BJ (cell line): Measurements from ENCODE around the gene DCAF10. TPM values are rescaled to one million over a fixed set of nuclear protein-coding genes. Genes with fewer than 3 reads are reported as not detected.

Experiments
- CTCF ChIA-PET: fragments of 350-600 bp; formaldehyde crosslinking; extraction: SDS; loops from one replicate; lab custom pipeline; 2021; ENCODE audit warnings: antibody characterized with exemption, inconsistent platforms; lab: Yijun Ruan, JAX
- POLR2A ChIA-PET: fragments of 300-600 bp; sonication (Branson Sonifier 250); formaldehyde crosslinking; extraction: SDS; loops from one replicate; lab custom pipeline; 2021; ENCODE audit warnings: antibody characterized with exemption; lab: Charles Lee
- DNase-seq: peaks from one replicate; pipeline ENCODE4 v3.0.0-alpha.2; 2011; ENCODE audit warnings: low read depth
- H3K27me3 ChIP-seq: 2 replicates; pipeline ENCODE4 v1.6.0; 2011; ENCODE audit warnings: low read length; ENCODE audit not compliant: control insufficient read depth, insufficient read depth
- H3K36me3 ChIP-seq: 2 replicates; pipeline ENCODE4 v1.5.1; 2011; ENCODE audit warnings: low read length; ENCODE audit not compliant: control insufficient read depth, insufficient read depth
- H3K4me3 ChIP-seq: 2 replicates; pipeline ENCODE4 v1.5.1; 2011; ENCODE audit warnings: low read depth, mild to moderate bottlenecking, control low read depth, low read length
- polyA plus RNA-seq: library from polyadenylated mRNA; depleted of rRNA; stranded (reverse); fragments of >200 nt; gene quantifications from 2 replicates; pipeline ENCODE4 v1.2.3, GENCODE V29; 2011
- TF ChIP-seq, protein P1 (sequence below): IDR thresholded peaks from 2 replicates; pipeline ENCODE4 v1.5.1; 2011; ENCODE audit warnings: low read depth, mild to moderate bottlenecking, control low read depth, inconsistent platforms, low read length, moderate library complexity; ENCODE audit not compliant: insufficient read depth

DCAF10 gene
- polyA plus RNA-seq, 1 experiment: 22.0 TPM

GRCh38 chr9:37897665-37898064 is 97.1 kb downstream of the DCAF10 start:
- ChIA-PET POLR2A (no interaction called here), CTCF (no interaction called here)
- TF ChIP-seq, protein P1, sequence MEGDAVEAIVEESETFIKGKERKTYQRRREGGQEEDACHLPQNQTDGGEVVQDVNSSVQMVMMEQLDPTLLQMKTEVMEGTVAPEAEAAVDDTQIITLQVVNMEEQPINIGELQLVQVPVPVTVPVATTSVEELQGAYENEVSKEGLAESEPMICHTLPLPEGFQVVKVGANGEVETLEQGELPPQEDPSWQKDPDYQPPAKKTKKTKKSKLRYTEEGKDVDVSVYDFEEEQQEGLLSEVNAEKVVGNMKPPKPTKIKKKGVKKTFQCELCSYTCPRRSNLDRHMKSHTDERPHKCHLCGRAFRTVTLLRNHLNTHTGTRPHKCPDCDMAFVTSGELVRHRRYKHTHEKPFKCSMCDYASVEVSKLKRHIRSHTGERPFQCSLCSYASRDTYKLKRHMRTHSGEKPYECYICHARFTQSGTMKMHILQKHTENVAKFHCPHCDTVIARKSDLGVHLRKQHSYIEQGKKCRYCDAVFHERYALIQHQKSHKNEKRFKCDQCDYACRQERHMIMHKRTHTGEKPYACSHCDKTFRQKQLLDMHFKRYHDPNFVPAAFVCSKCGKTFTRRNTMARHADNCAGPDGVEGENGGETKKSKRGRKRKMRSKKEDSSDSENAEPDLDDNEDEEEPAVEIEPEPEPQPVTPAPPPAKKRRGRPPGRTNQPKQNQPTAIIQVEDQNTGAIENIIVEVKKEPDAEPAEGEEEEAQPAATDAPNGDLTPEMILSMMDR: no peak
- no peaks in the 10 kb centered on the region for H3K27me3 ChIP-seq
- H3K36me3 ChIP-seq: peaks cover 3% of the 10 kb centered on the region
- no peak overlapping the region for H3K4me3 ChIP-seq
- no peak for DNase-seq

- ChIA-PET CTCF (interaction anchor here (0.8 to 1.0 kb wide), 3 partner anchors 18 to 261 kb away, joined by 3 to 4 read pairs (median 3); no protein-coding TSS in a partner anchor), POLR2A (interaction anchor here (0.7 kb wide), 1 partner anchor 14 kb away, joined by 25 read pairs; no protein-coding TSS in a partner anchor)
- Histone ChIP-seq H3K36me3 (peaks cover 3% of the 10 kb centered on the region), H3K4me3 (no peak overlapping the region), H3K27me3 (no peaks in the 10 kb centered on the region)
- DNase-seq: no peak
- TF ChIP-seq, protein P1: no peak
These were observed 98.4 kb downstream of the DCAF10 start for GRCh38 chr9:37899041-37899440.

DNA sequence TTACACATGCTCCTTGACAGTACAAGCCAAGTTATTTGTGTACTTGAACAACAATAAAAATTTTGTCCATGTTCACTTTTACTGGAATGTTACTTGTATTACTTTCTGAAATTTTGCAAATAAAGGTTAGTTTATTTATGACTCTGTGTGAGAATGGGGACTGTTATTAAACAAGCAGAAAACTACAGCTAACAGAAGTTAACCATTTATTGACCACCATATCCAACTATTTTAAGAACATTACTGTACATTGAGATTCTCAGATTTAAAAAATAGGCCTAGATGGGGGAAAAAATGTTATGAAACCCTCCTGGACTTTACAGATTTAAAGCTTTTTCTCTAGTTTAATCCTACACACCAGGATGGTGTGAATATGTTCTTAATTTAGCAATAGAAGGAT is 101.5 kb downstream of the DCAF10 start:
- POLR2A ChIA-PET: no interaction called here
- no peak for DNase-seq
- Histone ChIP-seq H3K4me3 (no peak overlapping the region), H3K27me3 (no peaks in the 10 kb centered on the region), H3K36me3 (no peaks in the 10 kb centered on the region)
- CTCF ChIA-PET: interaction anchor here (1.3 to 2.6 kb wide), 6 partner anchors 11 to 361 kb away, joined by 3 to 8 read pairs (median 6); no protein-coding TSS in a partner anchor
- TF ChIP-seq, protein P1: no peak

DNA sequence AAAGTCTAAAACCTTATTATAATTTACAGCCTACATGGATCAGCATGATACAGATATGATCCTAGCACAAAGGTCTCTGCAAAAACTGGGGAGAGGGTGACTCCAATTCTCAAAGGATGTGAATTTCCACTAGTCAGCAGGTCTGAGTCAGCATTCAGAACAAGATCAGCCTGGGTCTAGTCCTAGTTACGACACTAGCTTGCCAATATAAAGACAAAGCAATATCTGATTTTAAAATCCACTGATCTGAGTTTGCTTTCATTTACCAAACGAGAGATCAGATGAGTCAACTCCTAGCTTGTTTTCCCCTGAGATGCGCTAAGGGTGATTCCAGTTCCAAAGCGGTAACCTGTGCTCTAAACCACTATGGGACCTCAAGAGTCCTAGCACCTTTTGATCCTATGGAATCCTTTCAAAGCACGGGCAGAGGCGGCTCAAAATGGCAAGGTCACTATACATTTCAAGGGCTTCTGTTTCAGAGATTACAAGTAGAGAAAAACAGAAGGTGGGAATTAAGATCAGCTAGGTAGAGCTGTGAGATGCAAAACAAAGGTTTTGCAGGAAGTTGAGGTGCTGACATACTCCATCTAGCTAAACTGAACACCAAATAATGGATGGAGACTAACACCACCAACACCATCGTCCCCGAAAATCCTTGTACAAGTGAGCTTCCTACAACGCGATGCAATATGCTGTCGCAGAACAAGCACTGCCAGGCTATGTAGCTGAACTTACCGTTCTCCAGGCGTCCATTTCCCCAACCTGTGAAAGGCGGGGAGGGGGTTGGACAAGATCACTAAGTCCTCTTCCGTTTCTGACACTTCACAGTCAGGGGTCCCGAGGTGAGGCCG is 102.4 kb downstream of the DCAF10 start:
- CTCF ChIA-PET: interaction anchor here (0.7 to 3.0 kb wide), 16 partner anchors 9 to 504 kb away, joined by 3 to 15 read pairs (median 4); partner anchors contain the start of gene SHB
- POLR2A ChIA-PET: no interaction called here
- Histone ChIP-seq H3K4me3 (peak overlapping the region; percentile 84), H3K36me3 (no peaks in the 10 kb centered on the region), H3K27me3 (no peaks in the 10 kb centered on the region)
- no peak for DNase-seq
- TF ChIP-seq, protein P1: no peak
